Gastroesophageal sphincter (tissue), 4 donors: Measurements from ENCODE around the gene LTF. TPM values are rescaled to one million over a fixed set of nuclear protein-coding genes. Genes with fewer than 3 reads are reported as not detected.
"Not testable (repeated sequence)": the region's sequence is repeated elsewhere in the genome, so short reads cannot be mapped to it uniquely, and the experiment has no call there.

Source experiments
- ATAC-seq: fragments of 150-250 bp; one replicate; pipeline ENCODE4 v1.9.1; 2016; ENCODE audit warnings: mild to moderate bottlenecking, moderate library complexity
- H3K27ac ChIP-seq, 4 donors: fragments of 200-600 bp; sonication (generic) in 3 of 4; 1 replicate in 3 of 4; 2 replicates in 1 of 4; pipeline ENCODE4 v1.5.1; 2016 to 2019
- H3K27me3 ChIP-seq: fragments of 200-600 bp; sonication (generic); one replicate; pipeline ENCODE4 v1.5.1; 2019
- H3K36me3 ChIP-seq, 2 donors: fragments of 200-600 bp; sonication (generic); one replicate each; pipeline ENCODE4 v1.5.1; 2019; ENCODE audit warnings: control low read depth in 1 of 2
- H3K4me1 ChIP-seq, 3 donors: fragments of 200-600 bp; sonication (generic); 1 replicate in 2 of 3; 2 replicates in 1 of 3; pipeline ENCODE4 v1.5.1; 2016 to 2019; ENCODE audit warnings: control low read depth in 2 of 3
- H3K4me3 ChIP-seq, 2 donors: fragments of 200-600 bp; sonication (generic); one replicate each; pipeline ENCODE4 v1.5.1; 2019; ENCODE audit warnings: mild to moderate bottlenecking in 1 of 2, moderate library complexity in 1 of 2
- H3K9me3 ChIP-seq, 3 donors: fragments of 200-600 bp; sonication (generic); one replicate each; pipeline ENCODE4 v1.5.1; 2017 to 2019; ENCODE audit warnings: control low read depth in 2 of 3
- CTCF ChIP-seq, 4 experiments: fragments of 200-600 bp in 2 of 4; fragments of 450-650 bp in 2 of 4; sonication (generic) in 1 of 4; IDR thresholded peaks; one replicate each; pipeline ENCODE4 v1.5.1; 2017 to 2019; ENCODE audit warnings: antibody characterized with exemption in 4 of 4, mild to moderate bottlenecking in 2 of 4, moderate library complexity in 2 of 4
- EP300 ChIP-seq: sonication (generic); formaldehyde crosslinking; IDR thresholded peaks from one replicate; pipeline ENCODE4 v1.6.1; 2017; ENCODE audit warnings: antibody characterized with exemption, mild to moderate bottlenecking
- POLR2A ChIP-seq, 2 donors: fragments of 450-650 bp; IDR thresholded peaks; one replicate each; pipeline ENCODE4 v1.6.1; 2017; ENCODE audit warnings: antibody characterized with exemption in 2 of 2, mild to moderate bottlenecking in 2 of 2, moderate library complexity in 1 of 2
- POLR2AphosphoS5 ChIP-seq: sonication (generic); formaldehyde crosslinking; IDR thresholded peaks from one replicate; pipeline ENCODE4 v1.6.1; 2017; ENCODE audit warnings: antibody characterized with exemption
- WGBS, 2 donors: methylation state at CpG; one replicate each; pipeline ENCODE4 v1.1.5; 2018; ENCODE audit warnings: low coverage in 1 of 2; 5-methylcytosine and 5-hydroxymethylcytosine counted together
- total RNA-seq, 4 donors: library from RNA; depleted of rRNA; stranded (reverse); fragments of >200 nt; gene quantifications; one replicate each; pipeline ENCODE4 v1.1.0, GENCODE V29; 2016

LTF gene
- total RNA-seq, 4 donors from 2014 or later: 1.2 to 198 (median 1.4) TPM

GRCh38 chr3:46406443-46406787 lies 58.3 kb downstream of the LTF start:
- Histone ChIP-seq H3K4me3 (no peak overlapping the region), H3K27me3 (peaks cover 18% of the 10 kb centered on the region), H3K9me3 (no peaks in the 10 kb centered on the region), H3K36me3 (no peaks in the 10 kb centered on the region), H3K4me1 (peaks cover 0 to 21% (median 4%) of the 10 kb centered on the region in 3 donors), H3K27ac (peak overlapping the region in 3 of 4 donors; percentile 58 to 72 (median 58))
- TF ChIP-seq POLR2A (IDR thresholded peaks at IDR 0.05): no peak
- no peak for TF ChIP-seq EP300
- no peak for TF ChIP-seq POLR2AphosphoS5
- no peak for TF ChIP-seq CTCF (IDR thresholded peaks at IDR 0.05)
- peak; percentile 11 for ATAC-seq
- WGBS, 2 donors: 68 to 80% methylated on average over 2 to 4 of the region's 4 CpGs

DNA sequence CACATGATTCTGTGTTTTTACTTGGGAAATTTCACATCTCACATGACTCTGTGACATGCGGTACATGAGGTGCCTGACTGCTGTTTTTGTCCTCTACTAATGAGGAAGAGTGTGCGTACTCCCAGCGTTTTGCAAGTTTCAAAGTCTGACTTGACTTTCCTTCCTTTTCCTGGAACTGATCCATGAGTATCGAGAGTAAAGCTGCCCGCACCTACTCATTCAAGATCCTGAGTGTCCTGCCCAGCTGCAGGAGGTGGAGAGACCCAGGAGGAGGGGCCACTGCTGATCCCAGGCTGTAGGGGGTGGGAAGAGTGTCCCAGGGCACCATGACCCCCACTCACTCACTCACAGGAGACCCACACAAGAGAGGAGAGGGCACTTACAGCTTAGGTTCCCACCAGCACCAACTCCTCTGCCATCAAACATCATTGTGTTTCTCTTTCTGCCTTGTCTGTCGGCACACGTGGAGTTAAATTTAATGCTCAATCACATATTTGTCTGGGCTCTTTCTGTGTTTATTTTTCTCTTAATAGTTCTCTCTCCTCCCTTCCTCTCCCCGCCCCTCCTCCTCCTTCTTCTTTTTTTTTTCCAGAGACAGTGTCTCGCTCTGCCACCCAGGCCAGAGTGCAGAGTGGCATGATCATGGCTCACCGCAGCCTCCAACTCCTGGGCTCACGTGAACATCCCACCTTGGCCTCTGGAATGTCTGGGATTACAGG lies 59.2 kb downstream of the LTF start:
- H3K36me3 ChIP-seq: no peaks in the 10 kb centered on the region
- H3K4me3 ChIP-seq: no peak overlapping the region
- peak; percentile 64 for ATAC-seq
- peaks cover 18% of the 10 kb centered on the region for H3K27me3 ChIP-seq
- TF ChIP-seq POLR2A (IDR thresholded peaks at IDR 0.05) (no peak), EP300 (no peak), CTCF (IDR thresholded peaks at IDR 0.05) (no peak), POLR2AphosphoS5 (no peak)
- peaks cover 0 to 21% (median 4%) of the 10 kb centered on the region in 3 donors for H3K4me1 ChIP-seq
- H3K9me3 ChIP-seq: no peaks in the 10 kb centered on the region
- H3K27ac ChIP-seq: peak overlapping the region; percentile 52 to 72 (median 58)
- WGBS, 2 donors: 31 to 42% methylated on average over 7 to 9 of the region's 11 CpGs

DNA sequence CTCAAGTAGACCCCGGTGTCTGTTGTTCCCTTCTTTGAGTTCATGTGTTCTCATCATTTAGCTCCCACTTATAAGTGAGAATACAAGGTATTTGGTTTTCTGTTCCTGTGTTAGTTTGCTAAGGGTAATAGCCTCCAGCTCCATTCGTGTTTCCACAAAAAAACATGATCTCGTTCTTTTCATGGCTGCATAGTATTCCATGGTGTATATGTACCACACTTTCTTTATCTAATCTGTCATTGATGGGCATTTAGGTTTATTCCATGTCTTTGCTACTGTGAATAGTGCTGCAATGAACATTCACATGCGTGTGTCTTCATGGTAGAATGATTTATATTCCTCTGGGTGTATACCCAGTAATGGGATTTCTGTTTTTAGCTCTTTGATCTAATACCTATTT lies 61.8 kb downstream of the LTF start:
- not testable (repeated sequence) for ATAC-seq, H3K9me3 ChIP-seq, H3K27ac ChIP-seq, H3K36me3 ChIP-seq, H3K4me3 ChIP-seq
- 91 to 92% methylated on average over 4 of the region's 4 CpGs for WGBS, 2 donors
- H3K4me1 ChIP-seq: peaks cover 0 to 21% (median 4%) of the 10 kb centered on the region in 3 donors
- H3K27me3 ChIP-seq: peaks cover 13% of the 10 kb centered on the region

- no peak for TF ChIP-seq EP300
- no peak for TF ChIP-seq POLR2AphosphoS5
- no peak for TF ChIP-seq POLR2A (IDR thresholded peaks at IDR 0.05)
- no peak for TF ChIP-seq CTCF (IDR thresholded peaks at IDR 0.05)
These were observed 63.1 kb downstream of the LTF start for GRCh38 chr3:46401579-46401978.

DNA sequence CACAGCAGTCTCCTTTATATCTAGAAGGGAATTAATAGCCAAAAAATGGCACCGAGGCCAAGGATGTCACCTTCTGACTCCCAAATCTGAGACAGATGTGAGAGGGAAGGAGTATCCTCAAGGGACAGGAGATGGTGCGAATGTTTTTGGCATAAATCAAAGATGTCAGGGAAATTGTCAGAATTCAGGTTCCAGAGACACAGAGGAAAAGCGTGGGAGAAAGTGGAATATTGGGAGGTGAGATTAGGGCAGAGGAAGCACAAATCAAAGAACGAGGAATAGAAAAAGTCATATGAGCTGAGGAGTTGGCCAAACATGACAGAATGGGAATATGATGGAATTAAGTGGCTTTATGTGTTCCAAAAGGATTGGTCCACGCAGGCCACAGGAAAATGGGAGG lies 63.9 kb downstream of the LTF start:
- ATAC-seq: no peak
- TF ChIP-seq EP300 (no peak), POLR2A (IDR thresholded peaks at IDR 0.05) (no peak), POLR2AphosphoS5 (no peak), CTCF (IDR thresholded peaks at IDR 0.05) (no peak)
- no peaks in the 10 kb centered on the region for H3K36me3 ChIP-seq
- 66 to 81% methylated on average over 4 to 5 of the region's 5 CpGs for WGBS, 2 donors
- H3K4me1 ChIP-seq: peaks cover 0 to 12% (median 2%) of the 10 kb centered on the region in 3 donors
- no peak overlapping the region for H3K4me3 ChIP-seq
- no peak overlapping the region for H3K27ac ChIP-seq
- no peaks in the 10 kb centered on the region for H3K9me3 ChIP-seq
- no peaks in the 10 kb centered on the region for H3K27me3 ChIP-seq

More at GRCh38 chr3:46401579-46401978, 63.1 kb downstream of the LTF start:
- 94% methylated on average over 2 of the region's 2 CpGs; no CpG with 5 or more reads in 1 of the 2 donors for WGBS, 2 donors
- Histone ChIP-seq H3K36me3 (no peaks in the 10 kb centered on the region), H3K9me3 (no peaks in the 10 kb centered on the region), H3K4me3 (no peak overlapping the region), H3K27me3 (peaks cover under 1% of the 10 kb centered on the region), H3K27ac (no peak overlapping the region), H3K4me1 (peaks cover 0 to 19% (median 4%) of the 10 kb centered on the region in 3 donors)
- no peak for ATAC-seq
